Mucosa of descending colon (tissue), 3 donors: Measurements from ENCODE around the gene EVI5L. TPM values are rescaled to one million over a fixed set of nuclear protein-coding genes. Genes with fewer than 3 reads are reported as not detected.

Experiments
- ATAC-seq: fragments of 200-7000 bp; cut with Tn5 transposase; one replicate; pipeline ENCODE4 v1.9.1; 2020; ENCODE audit warnings: mild to moderate bottlenecking, moderate library complexity
- DNase-seq, 3 donors: peaks; one replicate each; pipeline ENCODE4 v3.0.0-alpha.2; 2020
- H3K36me3 ChIP-seq: fragments of 200-600 bp; one replicate; pipeline ENCODE4 v1.8.0; 2021; ENCODE audit warnings: low read depth, mild to moderate bottlenecking
- H3K4me1 ChIP-seq: fragments of 200-600 bp; one replicate; pipeline ENCODE4 v1.8.0; 2021; ENCODE audit warnings: low read depth, mild to moderate bottlenecking
- H3K4me3 ChIP-seq: fragments of 200-600 bp; one replicate; pipeline ENCODE4 v1.8.0; 2021; ENCODE audit warnings: mild to moderate bottlenecking
- H3K9me3 ChIP-seq: fragments of 200-600 bp; one replicate; pipeline ENCODE4 v1.8.0; 2021; ENCODE audit warnings: mild to moderate bottlenecking
- CTCF ChIP-seq: fragments of 200-600 bp; IDR thresholded peaks from one replicate; pipeline ENCODE4 v1.8.0; 2022; ENCODE audit warnings: antibody characterized with exemption, mild to moderate bottlenecking
- intact Hi-C, 2 donors: fragments of 100-400 bp; cut with DNase I in 1 of 2; cut with micrococcal nuclease in 1 of 2; formaldehyde crosslinking; loops; one replicate each; pipeline versions ENCODE4 v1.11.0 to v1.11.1; 2022; cut with DNase I, micrococcal nuclease
- total RNA-seq, 3 donors: library from RNA; stranded (reverse); fragmentation: NEBNext Ultra II Directional in 2 of 3; extraction: Animal tissue kit (Norgen Biotek cat#: 25700) in 2 of 3; gene quantifications; one replicate each; pipeline versions ENCODE4 v1.2.1 to v1.2.4, GENCODE V29; 2021 to 2023
- donor health status: DM: no; HTN: no; CAD: no; lungs with moderate emphysema.
- donor health status: DM: no; HTN: no; CAD: no.
- donor health status: DM: no; HTN: yes; CAD: no.

Gene EVI5L
- total RNA-seq, 3 donors from 2014 or later: 8.3 to 17.6 (median 11.4) TPM

GRCh38 chr19:7900931-7901330 lies 70.9 kb downstream of the EVI5L start:
- DNase-seq (no peak), ATAC-seq (no peak)
- Histone ChIP-seq H3K36me3 (peaks cover 6% of the 10 kb centered on the region), H3K4me3 (no peak overlapping the region), H3K9me3 (no peaks in the 10 kb centered on the region), H3K4me1 (peaks cover 21% of the 10 kb centered on the region)
- no peak for TF ChIP-seq CTCF
- intact Hi-C loops: loop anchor here in 1 of 2 donors (10.0 kb wide), 1 partner anchor 46 kb away; no protein-coding TSS in a partner anchor

- DNase-seq (no peak), ATAC-seq (no peak)
- Histone ChIP-seq H3K36me3 (peaks cover 6% of the 10 kb centered on the region), H3K4me1 (peaks cover 21% of the 10 kb centered on the region), H3K4me3 (no peak overlapping the region), H3K9me3 (no peaks in the 10 kb centered on the region)
- no peak for TF ChIP-seq CTCF
- intact Hi-C loops: loop anchor here in 1 of 2 donors (10.0 kb wide), 1 partner anchor 47 kb away; no protein-coding TSS in a partner anchor
These were observed 71.3 kb downstream of the EVI5L start for GRCh38 chr19:7901337-7901736.

GRCh38 chr19:7902796-7903243 lies 72.8 kb downstream of the EVI5L start:
- TF ChIP-seq CTCF: no peak
- Histone ChIP-seq H3K4me3 (peak overlapping the region; percentile 54), H3K9me3 (no peaks in the 10 kb centered on the region), H3K36me3 (peaks cover 6% of the 10 kb centered on the region), H3K4me1 (peaks cover 21% of the 10 kb centered on the region)
- ATAC-seq (no peak), DNase-seq (no peak)
- intact Hi-C loops: loop anchor here in 1 of 2 donors (10.0 kb wide), 1 partner anchor 48 kb away; no protein-coding TSS in a partner anchor

GRCh38 chr19:7903244-7904073 lies 73.4 kb downstream of the EVI5L start, which contains the start of gene MAP2K7:
TSS of gene MAP2K7 (plus strand) at chr19:7903877. CDS start at chr19:7903945, 68 bp downstream.
- peaks cover 6% of the 10 kb centered on the region for H3K36me3 ChIP-seq
- no peaks in the 10 kb centered on the region for H3K9me3 ChIP-seq
- TF ChIP-seq CTCF: peak; percentile 63
- H3K4me3 ChIP-seq: peak within 1 kb of the TSS; percentile 54
- intact Hi-C loops: loop anchor here in 1 of 2 donors (10.0 kb wide), 1 partner anchor 49 kb away; no protein-coding TSS in a partner anchor
- ATAC-seq (peak; percentile 94), DNase-seq (peak; percentile 100)
- H3K4me1 ChIP-seq: peaks cover 21% of the 10 kb centered on the region

GRCh38 chr19:7904074-7905020 lies 74.3 kb downstream of the EVI5L start:
- DNase-seq: peak; percentile 62 to 87 (median 79)
- no peaks in the 10 kb centered on the region for H3K9me3 ChIP-seq
- H3K36me3 ChIP-seq: peaks cover 6% of the 10 kb centered on the region
- peak; percentile 69 for ATAC-seq
- H3K4me1 ChIP-seq: peaks cover 21% of the 10 kb centered on the region
- no peak for TF ChIP-seq CTCF
- peak overlapping the region; percentile 54 for H3K4me3 ChIP-seq
- intact Hi-C loops: loop anchor here in 1 of 2 donors (10.0 kb wide), 1 partner anchor 50 kb away; no protein-coding TSS in a partner anchor
